GM18507 (cell line): ENCODE data around the gene FAM13B.
"Not testable (repeated sequence)": the region's sequence is repeated elsewhere in the genome, so short reads cannot be mapped to it uniquely, and the experiment has no call there.

Source experiments
- DNase-seq: peaks from one replicate; pipeline ENCODE4 v3.0.0; 2011; ENCODE audit warnings: low read depth; ENCODE audit not compliant: insufficient read length; ENCODE audit errors: extremely low spot score
- FAIRE-seq: peaks from 2 replicates; lab custom pipeline; 2011; peaks lifted over from hg19 to GRCh38; lab: Jason Lieb, UNC

Gene FAM13B

GRCh38 chr5:138032572-138033385, at the start of gene FAM13B:
Gene FAM13B, minus strand, starts transcription at chr5:138033079. Its CDS starts 13,968 bp downstream, at chr5:138019111.
- FAIRE-seq (no peak), DNase-seq (peak; percentile 77)

- FAIRE-seq (peak; percentile 72), DNase-seq (no peak)
These were observed 49.2 kb upstream of the FAM13B start for GRCh38 chr5:138082033-138082432.

DNA sequence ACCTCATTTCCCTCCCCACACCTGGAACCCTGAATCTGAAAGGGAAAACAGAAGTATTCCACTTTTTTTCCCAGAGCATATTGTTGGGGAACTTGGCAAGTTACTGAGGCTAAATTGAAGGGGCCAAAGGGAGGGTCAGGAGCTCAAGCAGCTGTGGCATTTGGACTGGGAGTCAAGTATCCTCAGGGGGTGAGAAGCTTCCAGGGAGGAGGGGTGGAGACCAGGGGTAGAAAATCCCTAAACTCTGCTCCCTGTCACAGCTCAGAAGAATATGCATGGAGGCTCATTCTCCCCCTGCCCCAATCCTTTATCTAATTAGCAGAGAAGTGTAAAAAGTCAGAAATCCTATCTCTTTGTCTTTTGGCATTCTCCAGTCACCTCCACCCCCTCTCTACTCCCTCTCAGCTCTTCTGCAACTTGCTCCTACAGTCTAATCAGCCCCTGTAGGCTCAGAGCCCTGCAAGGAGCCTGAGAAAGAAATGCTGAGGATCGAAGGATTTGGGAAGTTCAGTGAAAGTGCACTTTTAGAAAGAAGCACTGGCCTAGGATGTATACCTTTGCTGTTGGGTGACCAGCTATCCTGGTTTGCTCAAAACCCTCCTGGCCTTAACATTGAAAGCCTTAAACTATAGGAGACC, 45.2 kb upstream of the FAM13B start:
- DNase-seq, result no peak
- FAIRE-seq, result no peak

GRCh38 chr5:138077064-138077696, 44.3 kb upstream of the FAM13B start:
- DNase-seq (peak; percentile 20), FAIRE-seq (peak; percentile 73)

- not testable (repeated sequence) for DNase-seq, FAIRE-seq
These were observed 37.1 kb upstream of the FAM13B start for GRCh38 chr5:138070026-138070425.

GRCh38 chr5:138068742-138069600, 36.1 kb upstream of the FAM13B start:
- FAIRE-seq (peak; percentile 47), DNase-seq (peak; percentile 29)

DNA sequence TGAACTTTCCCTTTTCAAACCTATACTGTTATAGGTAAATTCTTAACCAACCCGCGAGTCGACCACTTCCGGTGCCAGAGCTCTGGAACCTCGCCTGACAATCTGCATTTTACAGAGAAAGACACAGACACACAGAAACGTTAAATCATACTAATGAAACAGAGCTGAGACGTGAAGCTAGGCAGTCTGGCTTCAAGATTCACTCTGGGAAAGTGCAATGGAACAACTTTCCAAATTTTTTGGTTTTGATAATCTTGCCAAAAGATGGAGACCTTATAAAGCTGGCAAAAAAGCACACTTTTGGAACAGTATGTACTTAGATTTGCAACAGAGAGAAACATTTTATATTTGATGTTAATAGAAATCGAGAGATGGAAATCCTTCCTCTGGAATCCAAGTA, 35.1 kb upstream of the FAM13B start:
- FAIRE-seq (no peak), DNase-seq (no peak)

GRCh38 chr5:138065102-138065501, 32.2 kb upstream of the FAM13B start:
- no peak for FAIRE-seq

GRCh38 chr5:138064526-138064925, 31.6 kb upstream of the FAM13B start:
- FAIRE-seq, result no peak
- no peak for DNase-seq

More at GRCh38 chr5:138065102-138065501, 32.2 kb upstream of the FAM13B start:
- DNase-seq, result no peak

GRCh38 chr5:138054847-138055558, 22.1 kb upstream of the FAM13B start:
- DNase-seq (no peak), FAIRE-seq (no peak)

- FAIRE-seq (no peak), DNase-seq (no peak)
These were observed 21.3 kb upstream of the FAM13B start for GRCh38 chr5:138054206-138054605.

DNA sequence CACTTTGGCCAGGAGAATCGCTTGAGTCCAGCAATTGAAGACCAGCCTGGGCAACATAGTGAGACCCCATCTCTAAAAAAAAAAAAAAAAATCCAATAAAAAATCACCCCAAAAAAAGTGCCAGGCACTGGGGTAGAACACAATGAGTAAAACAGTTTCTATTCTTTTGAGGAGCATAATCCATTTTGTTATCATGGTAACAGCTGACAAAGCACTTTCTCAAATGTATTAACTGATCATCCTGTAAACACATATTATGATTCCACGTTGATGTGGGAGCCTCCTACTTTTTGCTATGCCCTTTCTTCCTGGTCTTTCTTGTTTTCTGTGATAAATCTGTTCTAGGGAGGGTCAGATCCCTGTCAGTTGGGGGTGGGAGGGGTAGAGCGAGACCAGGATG, 20.7 kb upstream of the FAM13B start:
- DNase-seq (no peak), FAIRE-seq (no peak)

- FAIRE-seq, DNase-seq: not testable (repeated sequence)
These were observed 19.8 kb upstream of the FAM13B start for GRCh38 chr5:138052718-138053117.

DNA sequence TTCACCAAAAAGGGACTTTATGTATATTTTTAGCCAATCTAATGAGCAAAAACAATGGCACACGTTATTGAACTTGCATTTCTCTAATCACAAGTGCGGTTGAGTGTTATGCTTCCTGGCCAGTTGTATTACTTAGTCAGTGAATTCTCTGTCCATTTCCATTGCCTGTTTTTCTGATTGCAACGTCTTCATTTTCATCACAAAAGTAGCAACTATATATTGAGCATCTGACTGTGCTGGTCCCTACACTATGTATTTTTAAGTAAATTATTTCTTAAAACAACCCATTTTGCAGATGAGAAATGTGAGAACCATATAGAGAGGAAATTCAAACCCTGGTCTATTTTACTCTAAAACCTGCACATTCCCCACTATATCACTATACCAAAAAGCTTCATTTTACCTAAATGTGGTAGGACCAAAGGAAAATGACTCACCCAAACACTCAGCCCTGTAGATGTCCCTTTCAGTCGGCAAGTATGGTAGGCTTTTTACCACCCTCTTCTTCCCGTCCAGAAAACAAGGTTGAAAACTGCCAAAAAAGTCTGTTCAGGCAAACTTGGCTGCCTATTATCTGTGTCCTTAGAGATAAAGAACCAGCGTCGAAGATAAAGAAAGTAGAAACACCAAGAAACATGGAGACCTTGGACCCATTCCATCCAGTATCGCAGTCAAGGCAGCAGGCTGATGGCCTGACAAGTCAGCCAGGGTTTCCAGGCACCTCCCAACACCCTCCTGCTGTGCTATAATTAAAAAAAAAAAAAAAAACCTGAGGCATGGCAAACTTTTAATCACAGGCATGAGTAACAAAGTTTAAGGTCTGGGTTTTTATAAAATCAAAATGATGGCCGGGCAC, 18.8 kb upstream of the FAM13B start:
- FAIRE-seq, result no peak

DNA sequence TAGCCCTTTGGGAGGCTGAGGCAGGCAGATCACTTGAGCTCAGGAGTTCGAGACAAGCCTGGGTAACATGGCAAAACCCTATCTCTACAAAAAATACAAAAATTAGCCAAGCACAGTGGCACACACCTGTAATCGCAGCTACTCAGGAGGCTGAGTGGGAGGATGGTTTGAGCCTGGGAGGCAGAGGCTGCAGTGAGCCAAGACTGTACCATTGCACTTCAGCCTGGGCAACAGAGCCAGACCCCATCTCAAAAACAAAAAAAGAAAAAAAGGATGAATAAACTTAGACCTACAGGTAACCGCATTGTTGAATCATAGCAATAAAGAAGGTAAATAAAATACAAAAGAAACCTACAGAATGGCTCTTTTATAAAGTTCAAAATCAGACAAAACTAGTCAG, 12.4 kb upstream of the FAM13B start:
- not testable (repeated sequence) for DNase-seq, FAIRE-seq

More for the DNA sequence above, 18.8 kb upstream of the FAM13B start:
- no peak for DNase-seq

GRCh38 chr5:138038826-138039225, 5.9 kb upstream of the FAM13B start:
- DNase-seq (no peak), FAIRE-seq (no peak)

DNA sequence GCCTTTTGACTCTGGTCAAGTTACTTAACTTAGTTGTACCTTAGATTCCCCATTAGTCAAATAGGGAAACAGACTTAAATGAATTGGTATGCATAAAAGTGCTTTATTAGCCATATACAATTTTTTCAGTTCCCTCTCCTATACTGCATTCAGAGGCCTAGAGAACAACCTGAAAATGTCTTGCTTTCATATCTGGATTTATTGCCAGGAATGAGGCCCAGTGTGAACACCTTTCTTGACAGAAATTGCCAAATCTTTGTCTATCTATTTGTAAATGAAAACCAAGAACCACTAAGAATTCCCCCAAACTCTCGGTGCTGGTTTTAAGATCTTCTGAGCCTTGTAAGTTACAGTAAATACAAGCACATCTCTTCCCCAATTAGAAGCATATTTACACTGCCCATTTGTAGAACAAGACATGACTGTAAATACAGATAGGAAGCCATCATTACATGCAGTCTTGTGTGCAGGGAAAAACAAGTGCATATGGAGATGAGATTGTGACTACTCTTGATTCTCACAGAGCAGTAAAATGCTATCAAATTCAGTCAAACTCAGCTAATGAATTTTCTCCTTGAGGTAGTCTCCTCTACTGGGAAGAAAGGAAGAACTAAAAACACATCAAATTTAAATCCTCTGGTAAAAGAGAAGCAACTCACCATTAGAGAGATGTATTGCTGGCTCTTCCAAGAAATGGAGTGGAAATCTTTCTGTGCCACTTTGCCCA, 5.2 kb upstream of the FAM13B start:
- FAIRE-seq, result peak; percentile 44
- DNase-seq, result no peak
